Measurements from ENCODE around the gene HMGB3.
"Not testable (repeated sequence)": the region's sequence is repeated elsewhere in the genome, so short reads cannot be mapped to it uniquely, and the experiment has no call there.

HMGB3 gene

GRCh38 chrX:150982788-150983520 lies at the start of gene HMGB3:
TSS of gene HMGB3 (plus strand) at chrX:150983335. CDS start at chrX:150985600, 2,265 bp downstream.
- peak; percentile 69 for DNase-seq (ENCODE audit: low read depth)

GRCh38 chrX:150933945-150934350 lies 49.2 kb upstream of the HMGB3 start:
- DNase-seq (ENCODE audit: low read depth), result no peak

GRCh38 chrX:150934453-150934852 lies 48.7 kb upstream of the HMGB3 start:
- DNase-seq (ENCODE audit: low read depth), result no peak

- DNase-seq (ENCODE audit: low read depth), result no peak
Observed at GRCh38 chrX:150935467-150935866, 47.7 kb upstream of the HMGB3 start.

- DNase-seq (ENCODE audit: low read depth), result no peak
Observed at GRCh38 chrX:150936556-150936955, 46.6 kb upstream of the HMGB3 start.

GRCh38 chrX:150940844-150941495 lies 42.2 kb upstream of the HMGB3 start:
- DNase-seq (ENCODE audit: low read depth), result no peak

GRCh38 chrX:150941580-150941979 lies 41.6 kb upstream of the HMGB3 start:
- no peak for DNase-seq (ENCODE audit: low read depth)

- no peak for DNase-seq (ENCODE audit: low read depth)
Observed at GRCh38 chrX:150942942-150943594, 40.1 kb upstream of the HMGB3 start.

- DNase-seq (ENCODE audit: low read depth), result no peak
Observed at GRCh38 chrX:150944233-150944632, 38.9 kb upstream of the HMGB3 start.

- DNase-seq (ENCODE audit: low read depth), result no peak
Observed at GRCh38 chrX:150954951-150955350, 28.2 kb upstream of the HMGB3 start.

- no peak for DNase-seq (ENCODE audit: low read depth)
Observed at GRCh38 chrX:150955590-150955989, 27.5 kb upstream of the HMGB3 start.

- DNase-seq (ENCODE audit: low read depth), result no peak
Observed at GRCh38 chrX:150958177-150958576, 25.0 kb upstream of the HMGB3 start.

- no peak for DNase-seq (ENCODE audit: low read depth)
Observed at GRCh38 chrX:150959557-150959956, 23.6 kb upstream of the HMGB3 start.

- DNase-seq (ENCODE audit: low read depth), result no peak
Observed at GRCh38 chrX:150961631-150962030, 21.5 kb upstream of the HMGB3 start.

- not testable (repeated sequence) for DNase-seq (ENCODE audit: low read depth)
Observed at GRCh38 chrX:150964416-150964815, 18.7 kb upstream of the HMGB3 start.

GRCh38 chrX:150966235-150966634 lies 16.9 kb upstream of the HMGB3 start:
- DNase-seq (ENCODE audit: low read depth), result no peak

GRCh38 chrX:150966742-150967141 lies 16.4 kb upstream of the HMGB3 start:
- no peak for DNase-seq (ENCODE audit: low read depth)

GRCh38 chrX:150967786-150968185 lies 15.3 kb upstream of the HMGB3 start:
- no peak for DNase-seq (ENCODE audit: low read depth)

GRCh38 chrX:150968862-150969720 lies 14.0 kb upstream of the HMGB3 start:
- no peak for DNase-seq (ENCODE audit: low read depth)

- no peak for DNase-seq (ENCODE audit: low read depth)
Observed at GRCh38 chrX:150972450-150972849, 10.7 kb upstream of the HMGB3 start.

GRCh38 chrX:150975655-150976390 lies 7.3 kb upstream of the HMGB3 start:
- DNase-seq (ENCODE audit: low read depth), result no peak

Data from T-helper 22 cell (primary cell).